Skin epidermis (tissue), 12 donors: Measurements from ENCODE around the gene PLEKHA7.
A peak's percentile ranks its signal among the peaks of the same experiment; 100 is the strongest.

Source experiments
- H3K27ac ChIP-seq, 21 experiments: fragments of 200-600 bp; sonication (generic) in 11 of 21; one replicate each; pipeline ENCODE4 v1.5.0; 2020; ENCODE audit warnings: mild to moderate bottlenecking in 3 of 21, inconsistent platforms in 2 of 21, moderate library complexity in 2 of 21
- H3K4me3 ChIP-seq, 7 experiments: fragments of 200-600 bp; sonication (generic) in 2 of 7; one replicate each; pipeline ENCODE4 v1.5.0; 2020; ENCODE audit warnings: inconsistent platforms in 2 of 7, mild to moderate bottlenecking in 2 of 7, moderate library complexity in 1 of 7

Gene PLEKHA7

DNA sequence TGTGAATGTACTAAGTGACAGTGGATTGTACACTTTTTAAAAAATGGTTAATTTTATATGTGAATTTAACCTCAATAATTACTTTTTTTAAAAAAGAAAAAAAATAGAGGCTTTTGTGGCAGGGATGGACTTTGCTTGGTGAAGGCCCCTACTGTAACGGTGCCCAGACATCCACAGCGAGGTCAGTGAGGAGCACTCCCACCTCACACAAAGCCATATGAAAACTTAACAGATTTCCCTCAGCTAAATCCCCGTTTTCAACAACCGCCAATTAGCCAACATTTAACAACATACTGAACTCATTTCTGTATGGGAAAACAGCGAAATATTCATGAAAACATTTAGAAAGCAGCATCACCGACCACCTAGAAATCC is 276.4 kb downstream of the PLEKHA7 start:
- H3K27ac ChIP-seq: peak overlapping the region; percentile 84 to 100 (median 96)
- H3K4me3 ChIP-seq: peak overlapping the region; percentile 56 to 80 (median 77)
